ENCODE results near the gene EPAS1. TPM values are rescaled to one million over a fixed set of nuclear protein-coding genes. Genes with fewer than 3 reads are reported as not detected.

The EPAS1 gene
- total and polyA plus RNA-seq, 2 experiments from 2014 or later: 1.4 to 4.8 TPM

- Histone ChIP-seq H3K4me1 (ENCODE audit: low read depth) (no peaks in the 10 kb centered on the region), H3K9me3 (ENCODE audit: low read depth) (no peaks in the 10 kb centered on the region), H3K27me3 (peaks cover 23% of the 10 kb centered on the region), H3K27ac (no peak overlapping the region), H3K36me3 (no peaks in the 10 kb centered on the region), H3K4me3 (no peak overlapping the region)
- no peak for DNase-seq (ENCODE audit: low read depth in 1 of 2, low spot score in 1 of 2)
- TF ChIP-seq, protein P1, sequence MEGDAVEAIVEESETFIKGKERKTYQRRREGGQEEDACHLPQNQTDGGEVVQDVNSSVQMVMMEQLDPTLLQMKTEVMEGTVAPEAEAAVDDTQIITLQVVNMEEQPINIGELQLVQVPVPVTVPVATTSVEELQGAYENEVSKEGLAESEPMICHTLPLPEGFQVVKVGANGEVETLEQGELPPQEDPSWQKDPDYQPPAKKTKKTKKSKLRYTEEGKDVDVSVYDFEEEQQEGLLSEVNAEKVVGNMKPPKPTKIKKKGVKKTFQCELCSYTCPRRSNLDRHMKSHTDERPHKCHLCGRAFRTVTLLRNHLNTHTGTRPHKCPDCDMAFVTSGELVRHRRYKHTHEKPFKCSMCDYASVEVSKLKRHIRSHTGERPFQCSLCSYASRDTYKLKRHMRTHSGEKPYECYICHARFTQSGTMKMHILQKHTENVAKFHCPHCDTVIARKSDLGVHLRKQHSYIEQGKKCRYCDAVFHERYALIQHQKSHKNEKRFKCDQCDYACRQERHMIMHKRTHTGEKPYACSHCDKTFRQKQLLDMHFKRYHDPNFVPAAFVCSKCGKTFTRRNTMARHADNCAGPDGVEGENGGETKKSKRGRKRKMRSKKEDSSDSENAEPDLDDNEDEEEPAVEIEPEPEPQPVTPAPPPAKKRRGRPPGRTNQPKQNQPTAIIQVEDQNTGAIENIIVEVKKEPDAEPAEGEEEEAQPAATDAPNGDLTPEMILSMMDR (IDR thresholded peaks at IDR 0.05; ENCODE audit: low read depth, low read length): no peak
Observed at GRCh38 chr2:46366668-46367052, 69.5 kb downstream of the EPAS1 start.

DNA sequence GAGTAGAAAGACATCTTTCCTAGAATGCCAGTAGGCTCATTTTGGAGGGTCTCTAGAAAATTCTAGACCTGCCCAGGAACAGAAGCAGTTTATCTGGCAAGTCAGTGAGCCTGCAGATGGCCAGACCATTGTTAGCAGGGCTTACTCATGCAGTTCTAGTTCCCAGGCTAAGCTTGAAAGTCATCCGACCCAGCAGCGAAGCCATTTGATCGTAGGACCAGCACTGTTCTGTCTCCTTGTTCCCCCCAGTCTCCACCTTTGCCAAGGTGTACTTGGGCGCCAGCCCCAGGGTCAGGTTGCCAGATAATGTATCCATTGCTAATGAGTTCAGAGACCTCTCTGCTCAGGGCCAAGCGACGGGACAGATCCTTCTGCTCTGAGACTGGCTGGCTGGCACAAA, 70.1 kb downstream of the EPAS1 start:
- Histone ChIP-seq H3K27me3 (peaks cover 23% of the 10 kb centered on the region), H3K9me3 (ENCODE audit: low read depth) (no peaks in the 10 kb centered on the region), H3K4me1 (ENCODE audit: low read depth) (no peaks in the 10 kb centered on the region), H3K27ac (no peak overlapping the region), H3K4me3 (no peak overlapping the region), H3K36me3 (no peaks in the 10 kb centered on the region)
- TF ChIP-seq, protein P1 (IDR thresholded peaks at IDR 0.05; ENCODE audit: low read depth, low read length): no peak
- no peak for DNase-seq (ENCODE audit: low read depth in 1 of 2, low spot score in 1 of 2)

DNA sequence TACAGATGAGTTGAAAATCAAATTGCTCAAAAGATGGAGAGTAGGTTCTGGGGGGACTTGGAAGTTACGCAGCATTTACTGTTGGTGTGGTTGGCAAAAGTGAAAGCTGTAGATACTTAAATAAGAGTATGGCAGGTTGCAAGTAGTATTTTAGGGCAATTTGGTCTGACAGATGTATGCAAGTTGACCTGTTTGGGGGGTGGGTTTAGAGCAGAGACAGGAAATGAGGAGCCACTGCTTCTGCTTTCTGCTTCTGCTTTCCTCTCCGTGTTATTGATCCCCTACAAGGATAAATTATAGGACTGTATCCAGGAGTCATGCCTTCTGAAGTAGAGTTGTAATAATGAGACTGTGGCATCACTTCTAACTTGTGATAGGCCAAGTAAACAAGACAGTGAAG, 71.2 kb downstream of the EPAS1 start:
- Histone ChIP-seq H3K36me3 (no peaks in the 10 kb centered on the region), H3K9me3 (ENCODE audit: low read depth) (no peaks in the 10 kb centered on the region), H3K27me3 (peaks cover 23% of the 10 kb centered on the region), H3K27ac (no peak overlapping the region), H3K4me3 (no peak overlapping the region), H3K4me1 (ENCODE audit: low read depth) (no peaks in the 10 kb centered on the region)
- no peak for DNase-seq (ENCODE audit: low read depth in 1 of 2, low spot score in 1 of 2)
- TF ChIP-seq, protein P1 (IDR thresholded peaks at IDR 0.05; ENCODE audit: low read depth, low read length): no peak

DNA sequence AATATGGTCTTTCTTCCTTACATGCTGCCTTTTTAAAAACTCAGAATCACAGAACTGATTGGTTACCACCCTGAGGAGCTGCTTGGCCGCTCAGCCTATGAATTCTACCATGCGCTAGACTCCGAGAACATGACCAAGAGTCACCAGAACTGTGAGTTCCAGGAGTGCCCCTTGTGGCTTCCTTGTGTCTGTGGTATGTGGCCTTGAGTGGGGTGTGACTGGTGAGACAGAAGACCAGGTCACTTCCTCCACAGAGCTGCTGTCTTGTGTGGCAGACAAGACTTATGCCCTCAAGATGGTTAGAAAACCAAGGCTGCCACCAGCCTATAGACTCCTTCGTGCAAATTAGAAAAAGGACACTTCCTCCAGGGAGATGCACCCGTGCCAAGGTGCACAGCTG, 72.6 kb downstream of the EPAS1 start:
- H3K9me3 ChIP-seq (ENCODE audit: low read depth): no peaks in the 10 kb centered on the region
- H3K4me3 ChIP-seq: no peak overlapping the region
- no peaks in the 10 kb centered on the region for H3K4me1 ChIP-seq (ENCODE audit: low read depth)
- H3K36me3 ChIP-seq: no peaks in the 10 kb centered on the region
- H3K27ac ChIP-seq: no peak overlapping the region
- peaks cover 23% of the 10 kb centered on the region for H3K27me3 ChIP-seq
- no peak for DNase-seq (ENCODE audit: low read depth in 1 of 2, low spot score in 1 of 2)
- TF ChIP-seq, protein P1 (IDR thresholded peaks at IDR 0.05; ENCODE audit: low read depth, low read length): no peak

- Histone ChIP-seq H3K27ac (no peak overlapping the region), H3K36me3 (no peaks in the 10 kb centered on the region), H3K9me3 (ENCODE audit: low read depth) (no peaks in the 10 kb centered on the region), H3K4me3 (no peak overlapping the region), H3K4me1 (ENCODE audit: low read depth) (no peaks in the 10 kb centered on the region), H3K27me3 (peaks cover 35% of the 10 kb centered on the region)
- TF ChIP-seq, protein P1 (IDR thresholded peaks at IDR 0.05; ENCODE audit: low read depth, low read length): no peak
- DNase-seq (ENCODE audit: low read depth in 1 of 2, low spot score in 1 of 2): no peak
Observed at GRCh38 chr2:46371854-46372253, 74.6 kb downstream of the EPAS1 start.

- Histone ChIP-seq H3K27me3 (peaks cover 38% of the 10 kb centered on the region), H3K4me1 (ENCODE audit: low read depth) (no peaks in the 10 kb centered on the region), H3K4me3 (no peak overlapping the region), H3K9me3 (ENCODE audit: low read depth) (no peaks in the 10 kb centered on the region), H3K27ac (no peak overlapping the region), H3K36me3 (no peaks in the 10 kb centered on the region)
- TF ChIP-seq, protein P1 (IDR thresholded peaks at IDR 0.05; ENCODE audit: low read depth, low read length): no peak
- no peak for DNase-seq (ENCODE audit: low read depth in 1 of 2, low spot score in 1 of 2)
Observed at GRCh38 chr2:46372475-46372874, 75.3 kb downstream of the EPAS1 start.

Measured in cardiac muscle cell (in vitro differentiated cells and primary cell).